H1 (cell line): ENCODE measurements around the gene KCNB1. TPM values are rescaled to one million over a fixed set of nuclear protein-coding genes. Genes with fewer than 3 reads are reported as not detected.

Experiments used
- ATF2 ChIP-seq: IDR thresholded peaks from 2 replicates; pipeline ENCODE4 v1.6.1; 2012; ENCODE audit warnings: low read length, inconsistent platforms
- CBX5 ChIP-seq: fragments of 300-800, 300-1000 bp; sonication (generic); IDR thresholded peaks from 2 replicates; pipeline ENCODE4 v1.7.1; 2016; ENCODE audit warnings: antibody characterized with exemption, low read length, low read depth
- CBX8 ChIP-seq: fragments of 300-800, 300-1000 bp; sonication (generic); IDR thresholded peaks from 2 replicates; pipeline ENCODE4 v1.7.1; 2016; ENCODE audit warnings: low read depth, low read length, borderline replicate concordance
- CHD7 ChIP-seq: fragments of 300-600 bp; sonication (generic); IDR thresholded peaks from 2 replicates; pipeline ENCODE4 v1.7.1; 2012; ENCODE audit warnings: low read length, moderate library complexity, mild to moderate bottlenecking, inconsistent platforms; ENCODE audit not compliant: insufficient replicate concordance
- JUN ChIP-seq: IDR thresholded peaks from 2 replicates; pipeline ENCODE4 v1.6.1; 2011; ENCODE audit warnings: low read depth, mild to moderate bottlenecking, improper control_type of control experiment, low read length
- KDM4A ChIP-seq: IDR thresholded peaks from one replicate; pipeline ENCODE4 v1.7.1; 2012; ENCODE audit warnings: low read depth, mild to moderate bottlenecking, moderate library complexity, low read length, inconsistent platforms; ENCODE audit not compliant: severe bottlenecking
- POLR2A ChIP-seq, 2 experiments: IDR thresholded peaks; 1 replicate in 1 of 2; 2 replicates in 1 of 2; pipeline ENCODE4 v1.6.1; 2011; ENCODE audit warnings: low read depth in 2 of 2, low read length in 2 of 2, mild to moderate bottlenecking in 2 of 2; ENCODE audit errors: control extremely low read depth in 1 of 2
- SIX5 ChIP-seq: IDR thresholded peaks from 2 replicates; pipeline ENCODE4 v1.6.1; 2011; ENCODE audit warnings: mild to moderate bottlenecking, low read depth, low read length
- TAF7 ChIP-seq: optimal IDR thresholded peaks from 2 replicates; pipeline ENCODE3; 2011; ENCODE audit warnings: low read depth, mild to moderate bottlenecking, inconsistent platforms, low read length, moderate library complexity, borderline replicate concordance
- TBP ChIP-seq: IDR thresholded peaks from 2 replicates; pipeline ENCODE4 v1.6.1; 2011; ENCODE audit warnings: low read depth, low read length, improper control_type of control experiment
- YY1 ChIP-seq: IDR thresholded peaks from 2 replicates; pipeline ENCODE4 v1.6.1; 2011; ENCODE audit warnings: low read depth, mild to moderate bottlenecking, low read length
- polyA plus RNA-seq, 7 experiments: library from polyadenylated mRNA; depleted of rRNA in 3 of 7; stranded (reverse) in 5 of 7; unstranded in 2 of 7; fragments of >200 nt in 5 of 7; fragments of 200-250 nt in 2 of 7; gene quantifications; 1 replicate in 5 of 7; 2 replicates in 1 of 7; 4 replicates in 1 of 7; pipeline versions ENCODE4 v1.2.1 to v1.2.3, GENCODE V29; 2011 to 2013; ENCODE audit warnings: missing spikeins in 2 of 7, mixed read lengths in 2 of 7
- total RNA-seq: library from RNA; stranded (reverse); fragmentation: NEBNext Ultra II Directional; extraction: Animal tissue kit (Norgen Biotek cat#: 25700); gene quantifications from 2 replicates; pipeline ENCODE4 v1.2.1, GENCODE V29; 2021

KCNB1 gene
- total and polyA plus RNA-seq, 2 of the 8 experiments (the other 6 are each of a cell fraction or from before 2014, with no cell fraction given), result 0.58 to 0.67 TPM

GRCh38 chr20:49437057-49437456 is 45.4 kb downstream of the KCNB1 start (continued):
- TF ChIP-seq CHD7, result no peak
- TF ChIP-seq YY1, result no peak
- no peak for TF ChIP-seq CBX8
- no peak for TF ChIP-seq POLR2A (IDR thresholded peaks at IDR 0.05; ENCODE audit: control extremely low read depth in 1 of 2, low read depth in 2 of 2, low read length in 2 of 2)
- TF ChIP-seq JUN, result no peak
- TF ChIP-seq TBP, result no peak
- TF ChIP-seq TAF7, result no peak
- no peak for TF ChIP-seq SIX5
- no peak for TF ChIP-seq CBX5
- no peak for TF ChIP-seq KDM4A
- TF ChIP-seq ATF2, result no peak
